ENCODE results near the gene MSLN. TPM values are rescaled to one million over a fixed set of nuclear protein-coding genes. Genes with fewer than 3 reads are reported as not detected.

Gene MSLN
- total RNA-seq, 6 experiments from 2014 or later, result 0.25 TPM; not detected in 5

GRCh38 chr16:796296-797119 is 36.0 kb downstream of the MSLN start:
- Histone ChIP-seq H3K4me3 (no peak overlapping the region), H3K27me3 (no peaks in the 10 kb centered on the region), H3K9me3 (no peaks in the 10 kb centered on the region), H3K4me1 (no peaks in the 10 kb centered on the region), H3K36me3 (no peaks in the 10 kb centered on the region), H3K27ac (no peak overlapping the region)
- 94% methylated on average over 13 of the region's 38 CpGs for WGBS (ENCODE audit: insufficient coverage, low coverage, low lambda C conversion rate, missing lambda C conversion rate)
- intact Hi-C loops (cut with DNase I), result no loop called here
- no peak for DNase-seq
- ATAC-seq, result no peak
- TF ChIP-seq POLR2A (IDR thresholded peaks at IDR 0.05), result no peak
- no peak for TF ChIP-seq CTCF (IDR thresholded peaks at IDR 0.05)

- H3K36me3 ChIP-seq, result no peaks in the 10 kb centered on the region
- no peak for ATAC-seq
- DNase-seq, result no peak
- H3K4me1 ChIP-seq, result no peaks in the 10 kb centered on the region
- H3K27ac ChIP-seq, result no peak overlapping the region
- no peaks in the 10 kb centered on the region for H3K27me3 ChIP-seq
- intact Hi-C loops (cut with DNase I), result no loop called here
- no peak overlapping the region for H3K4me3 ChIP-seq
- H3K9me3 ChIP-seq, result no peaks in the 10 kb centered on the region
- TF ChIP-seq POLR2A (IDR thresholded peaks at IDR 0.05) (no peak), CTCF (IDR thresholded peaks at IDR 0.05) (no peak)
- WGBS (ENCODE audit: insufficient coverage, low coverage, low lambda C conversion rate, missing lambda C conversion rate), result no CpG with 5 or more reads among the region's 2 CpGs
Measured at GRCh38 chr16:797120-797420, 36.5 kb downstream of the MSLN start.

GRCh38 chr16:797686-798085 is 37.2 kb downstream of the MSLN start:
- DNase-seq (no peak), ATAC-seq (no peak)
- no peaks in the 10 kb centered on the region for H3K9me3 ChIP-seq
- no peak overlapping the region for H3K27ac ChIP-seq
- WGBS (ENCODE audit: insufficient coverage, low coverage, low lambda C conversion rate, missing lambda C conversion rate), result 100% methylated on average over 6 of the region's 22 CpGs
- no peaks in the 10 kb centered on the region for H3K27me3 ChIP-seq
- H3K36me3 ChIP-seq, result no peaks in the 10 kb centered on the region
- no peak for TF ChIP-seq CTCF (IDR thresholded peaks at IDR 0.05)
- TF ChIP-seq POLR2A (IDR thresholded peaks at IDR 0.05), result no peak
- intact Hi-C loops (cut with DNase I), result no loop called here
- H3K4me1 ChIP-seq, result no peaks in the 10 kb centered on the region
- H3K4me3 ChIP-seq, result no peak overlapping the region

DNA sequence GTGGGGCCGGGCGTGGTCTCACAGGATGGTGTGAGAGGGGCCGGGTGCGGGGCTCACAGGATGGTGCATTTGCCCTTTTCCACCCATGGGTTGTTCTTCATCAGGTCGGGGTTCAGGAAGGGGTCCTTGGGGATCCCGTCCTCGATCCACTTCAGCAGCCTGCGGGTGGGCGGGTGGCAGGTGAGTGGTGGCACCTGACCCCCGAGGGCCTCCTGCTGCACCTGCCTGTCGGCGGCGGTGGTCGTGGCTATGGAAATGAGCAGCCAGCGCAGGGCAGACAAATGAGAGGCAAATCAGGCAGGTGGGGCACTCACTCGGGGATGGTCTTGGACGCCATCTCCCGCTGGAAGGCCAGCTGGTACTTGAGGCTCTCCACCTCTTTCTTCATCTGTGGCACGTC is 38.1 kb downstream of the MSLN start:
- TF ChIP-seq CTCF (IDR thresholded peaks at IDR 0.05) (no peak), POLR2A (IDR thresholded peaks at IDR 0.05) (no peak)
- DNase-seq (no peak), ATAC-seq (no peak)
- Histone ChIP-seq H3K36me3 (no peaks in the 10 kb centered on the region), H3K4me3 (no peak overlapping the region), H3K4me1 (no peaks in the 10 kb centered on the region), H3K27me3 (no peaks in the 10 kb centered on the region), H3K27ac (no peak overlapping the region), H3K9me3 (no peaks in the 10 kb centered on the region)
- intact Hi-C loops (cut with DNase I), result no loop called here
- 89% methylated on average over 4 of the region's 19 CpGs for WGBS (ENCODE audit: insufficient coverage, low coverage, low lambda C conversion rate, missing lambda C conversion rate)
